Hepatocyte (in vitro differentiated cells): ENCODE data around the gene CRB1. TPM values are rescaled to one million over a fixed set of nuclear protein-coding genes. Genes with fewer than 3 reads are reported as not detected.

ENCODE experiments used
- DNase-seq: peaks from one replicate; pipeline ENCODE4 v3.0.0-alpha.2; 2016; ENCODE audit warnings: low spot score
- H2AFZ ChIP-seq: fragments of 200-600 bp; sonication (generic); 2 replicates; pipeline ENCODE4 v1.6.0; 2016; ENCODE audit warnings: antibody characterized with exemption, mild to moderate bottlenecking
- H3K27ac ChIP-seq: fragments of 200-600 bp; sonication (generic); 2 replicates; pipeline ENCODE4 v1.5.1; 2016; ENCODE audit warnings: mild to moderate bottlenecking
- H3K27me3 ChIP-seq: fragments of 200-600 bp; sonication (generic); 2 replicates; pipeline ENCODE4 v1.6.1; 2016
- H3K36me3 ChIP-seq: fragments of 200-600 bp; sonication (generic); replicated peaks from 2 replicates; pipeline ENCODE4 v1.5.1; 2016; ENCODE audit warnings: low read depth; ENCODE audit not compliant: insufficient read depth
- H3K4me1 ChIP-seq: fragments of 200-600 bp; sonication (generic); 2 replicates; pipeline ENCODE4 v1.5.1; 2016; ENCODE audit warnings: mild to moderate bottlenecking, moderate library complexity; ENCODE audit not compliant: insufficient read depth
- H3K4me2 ChIP-seq: fragments of 200-600 bp; sonication (generic); 2 replicates; pipeline ENCODE4 v1.6.0; 2016
- H3K4me3 ChIP-seq: fragments of 200-600 bp; sonication (generic); 2 replicates; pipeline ENCODE4 v1.5.1; 2016; ENCODE audit warnings: mild to moderate bottlenecking
- H3K79me2 ChIP-seq: fragments of 200-600 bp; sonication (generic); 2 replicates; pipeline ENCODE4 v1.6.0; 2017; ENCODE audit warnings: mild to moderate bottlenecking
- H3K9me2 ChIP-seq: fragments of 200-600 bp; sonication (generic); replicated peaks from 2 replicates; pipeline ENCODE4 v1.6.0; 2017; ENCODE audit warnings: mild to moderate bottlenecking; ENCODE audit not compliant: insufficient read depth
- H3K9me3 ChIP-seq: fragments of 200-600 bp; sonication (generic); 2 replicates; pipeline ENCODE4 v1.5.1; 2016; ENCODE audit warnings: low read depth, mild to moderate bottlenecking
- H4K20me1 ChIP-seq: fragments of 200-600 bp; sonication (generic); 2 replicates; pipeline ENCODE4 v1.6.0; 2016; ENCODE audit warnings: mild to moderate bottlenecking; ENCODE audit not compliant: insufficient read depth, poor library complexity, severe bottlenecking
- CTCF ChIP-seq: fragments of 200-600 bp; sonication (generic); IDR thresholded peaks from 2 replicates; pipeline ENCODE4 v1.5.1; 2016; ENCODE audit warnings: antibody characterized with exemption, mild to moderate bottlenecking; ENCODE audit not compliant: poor library complexity
- EZH2 ChIP-seq: fragments of 200-600 bp; sonication (generic); IDR thresholded peaks from 2 replicates; pipeline ENCODE4 v1.6.1; 2016; ENCODE audit warnings: antibody characterized with exemption, mild to moderate bottlenecking, borderline replicate concordance
- EZH2phosphoT487 ChIP-seq: fragments of 200-600 bp; sonication (generic); IDR thresholded peaks from one replicate; pipeline ENCODE4 v1.6.1; 2018; ENCODE audit warnings: antibody characterized with exemption, mild to moderate bottlenecking, low read depth, moderate library complexity; ENCODE audit not compliant: unreplicated experiment, severe bottlenecking
- WGBS: methylation state at CpG from one replicate; pipeline ENCODE4 v1.1.6; 2016; ENCODE audit warnings: low lambda C conversion rate; ENCODE audit errors: missing lambda C conversion rate; 5-methylcytosine and 5-hydroxymethylcytosine counted together
- polyA plus RNA-seq: library from polyadenylated mRNA; unstranded; fragments of >200 nt; fragmentation: Nextera tagmentation; extraction: Ambion mirVana; gene quantifications from 2 replicates; pipeline ENCODE4 v1.2.1, GENCODE V29; 2016
- total RNA-seq: library from RNA; depleted of rRNA; stranded (reverse); fragments of >200 nt; gene quantifications from 2 replicates; pipeline ENCODE4 v1.2.3, GENCODE V29; 2014

CRB1 gene
- total and polyA plus RNA-seq, 2 experiments from 2014 or later, result 0.30 TPM; not detected in 1

- Histone ChIP-seq H3K4me2 (no peak overlapping the region), H3K27me3 (no peaks in the 10 kb centered on the region)
- WGBS, result 91% methylated on average over 2 of the region's 2 CpGs
Observed at GRCh38 chr1:197235355-197235754, 32.7 kb upstream of the CRB1 start.

GRCh38 chr1:197247465-197247864 is 20.6 kb upstream of the CRB1 start:
- H3K79me2 ChIP-seq, result no peaks in the 10 kb centered on the region
- H3K36me3 ChIP-seq, result no peaks in the 10 kb centered on the region
- WGBS, result 13% methylated on average over 1 of the region's 1 CpG
- no peaks in the 10 kb centered on the region for H3K9me2 ChIP-seq
- no peak overlapping the region for H3K4me2 ChIP-seq
- H4K20me1 ChIP-seq, result no peaks in the 10 kb centered on the region
- H3K9me3 ChIP-seq, result no peaks in the 10 kb centered on the region
- no peak overlapping the region for H2AFZ ChIP-seq
- H3K27me3 ChIP-seq, result no peaks in the 10 kb centered on the region
- no peak for DNase-seq
- TF ChIP-seq EZH2phosphoT487, result no peak
- no peak for TF ChIP-seq CTCF
- no peak for TF ChIP-seq EZH2
- H3K27ac ChIP-seq, result no peak overlapping the region
- no peak overlapping the region for H3K4me3 ChIP-seq
- no peaks in the 10 kb centered on the region for H3K4me1 ChIP-seq

More at GRCh38 chr1:197235355-197235754, 32.7 kb upstream of the CRB1 start:
- H3K9me3 ChIP-seq, result no peaks in the 10 kb centered on the region
- no peak overlapping the region for H3K4me3 ChIP-seq
- TF ChIP-seq EZH2 (no peak), EZH2phosphoT487 (no peak), CTCF (no peak)
- DNase-seq, result no peak
- H3K4me1 ChIP-seq, result no peaks in the 10 kb centered on the region
- no peak overlapping the region for H3K27ac ChIP-seq
- H3K36me3 ChIP-seq, result no peaks in the 10 kb centered on the region
- H3K79me2 ChIP-seq, result no peaks in the 10 kb centered on the region
- no peak overlapping the region for H2AFZ ChIP-seq
- no peaks in the 10 kb centered on the region for H4K20me1 ChIP-seq
- no peaks in the 10 kb centered on the region for H3K9me2 ChIP-seq

- Histone ChIP-seq H3K9me2 (no peaks in the 10 kb centered on the region), H3K27ac (no peak overlapping the region), H3K36me3 (no peaks in the 10 kb centered on the region), H3K79me2 (no peaks in the 10 kb centered on the region), H3K4me2 (no peak overlapping the region), H3K4me1 (no peaks in the 10 kb centered on the region), H3K27me3 (no peaks in the 10 kb centered on the region), H4K20me1 (no peaks in the 10 kb centered on the region), H2AFZ (no peak overlapping the region), H3K4me3 (no peak overlapping the region), H3K9me3 (no peaks in the 10 kb centered on the region)
- TF ChIP-seq CTCF (no peak), EZH2 (no peak), EZH2phosphoT487 (no peak)
- DNase-seq, result no peak
- WGBS, result 53% methylated on average over 2 of the region's 2 CpGs
Observed at GRCh38 chr1:197249324-197249723, 18.7 kb upstream of the CRB1 start.

GRCh38 chr1:197250616-197251015 is 17.4 kb upstream of the CRB1 start:
- TF ChIP-seq CTCF, result no peak
- TF ChIP-seq EZH2, result no peak
- TF ChIP-seq EZH2phosphoT487, result no peak
- H3K4me1 ChIP-seq, result no peaks in the 10 kb centered on the region

More at GRCh38 chr1:197250616-197251015, 17.4 kb upstream of the CRB1 start:
- no peaks in the 10 kb centered on the region for H3K9me2 ChIP-seq
- H3K4me2 ChIP-seq, result no peak overlapping the region
- H3K27ac ChIP-seq, result no peak overlapping the region
- no peaks in the 10 kb centered on the region for H3K36me3 ChIP-seq
- DNase-seq, result no peak
- no peaks in the 10 kb centered on the region for H4K20me1 ChIP-seq
- H3K79me2 ChIP-seq, result no peaks in the 10 kb centered on the region
- H3K9me3 ChIP-seq, result no peaks in the 10 kb centered on the region
- H2AFZ ChIP-seq, result no peak overlapping the region
- H3K4me3 ChIP-seq, result no peak overlapping the region
- 63% methylated on average over 2 of the region's 2 CpGs for WGBS
- H3K27me3 ChIP-seq, result no peaks in the 10 kb centered on the region
